ENCODE data around the gene CFAP251.
"Not testable (repeated sequence)": the region's sequence is repeated elsewhere in the genome, so short reads cannot be mapped to it uniquely, and the experiment has no call there.

The CFAP251 gene

GRCh38 chr12:121980191-121980891, 61.9 kb downstream of the CFAP251 start:
- DNase-seq (no peak), ATAC-seq (peak; percentile 64)

- ATAC-seq: no peak
- no peak for DNase-seq
Measured at GRCh38 chr12:121980892-121981272, 62.5 kb downstream of the CFAP251 start.

- DNase-seq: no peak
- no peak for ATAC-seq
Measured at GRCh38 chr12:121981456-121981855, 63.1 kb downstream of the CFAP251 start.

- DNase-seq (no peak), ATAC-seq (no peak)
Measured at GRCh38 chr12:121982950-121983349, 64.6 kb downstream of the CFAP251 start.

GRCh38 chr12:121983536-121984210, 65.3 kb downstream of the CFAP251 start:
- ATAC-seq: no peak

GRCh38 chr12:121986489-121987245, 68.3 kb downstream of the CFAP251 start:
- ATAC-seq (no peak), DNase-seq (no peak)

More at GRCh38 chr12:121983536-121984210, 65.3 kb downstream of the CFAP251 start:
- DNase-seq: no peak

GRCh38 chr12:121988519-121988918, 70.1 kb downstream of the CFAP251 start:
- not testable (repeated sequence) for ATAC-seq, DNase-seq

GRCh38 chr12:121989276-121990113, 71.1 kb downstream of the CFAP251 start:
- DNase-seq: no peak
- ATAC-seq: no peak

- no peak for ATAC-seq
- no peak for DNase-seq
Measured at GRCh38 chr12:121990114-121990647, 71.8 kb downstream of the CFAP251 start.

- peak; percentile 28 for ATAC-seq
- DNase-seq: no peak
Measured at GRCh38 chr12:121990692-121991603, 72.6 kb downstream of the CFAP251 start.

GRCh38 chr12:121992059-121992879, 73.9 kb downstream of the CFAP251 start:
- ATAC-seq: peak; percentile 99
- DNase-seq: peak; percentile 59

- no peak for DNase-seq
- ATAC-seq: no peak
Measured at GRCh38 chr12:121996050-121996944, 77.9 kb downstream of the CFAP251 start.

- ATAC-seq (no peak), DNase-seq (no peak)
Measured at GRCh38 chr12:121996945-121997612, 78.7 kb downstream of the CFAP251 start.

GRCh38 chr12:122001466-122002209, 83.2 kb downstream of the CFAP251 start:
- DNase-seq: no peak
- no peak for ATAC-seq

GRCh38 chr12:122003651-122004611, 85.5 kb downstream of the CFAP251 start:
- DNase-seq: no peak

GRCh38 chr12:122004633-122005071, 86.3 kb downstream of the CFAP251 start:
- ATAC-seq (peak; percentile 12), DNase-seq (no peak)

More at GRCh38 chr12:122003651-122004611, 85.5 kb downstream of the CFAP251 start:
- ATAC-seq: peak; percentile 60
